Eye (tissue), 1 donor: Measurements from ENCODE around the gene TOMT.

ENCODE experiments used
- DNase-seq: peaks from one replicate; pipeline ENCODE4 v3.0.0-alpha.2; 2015

Gene TOMT

DNA sequence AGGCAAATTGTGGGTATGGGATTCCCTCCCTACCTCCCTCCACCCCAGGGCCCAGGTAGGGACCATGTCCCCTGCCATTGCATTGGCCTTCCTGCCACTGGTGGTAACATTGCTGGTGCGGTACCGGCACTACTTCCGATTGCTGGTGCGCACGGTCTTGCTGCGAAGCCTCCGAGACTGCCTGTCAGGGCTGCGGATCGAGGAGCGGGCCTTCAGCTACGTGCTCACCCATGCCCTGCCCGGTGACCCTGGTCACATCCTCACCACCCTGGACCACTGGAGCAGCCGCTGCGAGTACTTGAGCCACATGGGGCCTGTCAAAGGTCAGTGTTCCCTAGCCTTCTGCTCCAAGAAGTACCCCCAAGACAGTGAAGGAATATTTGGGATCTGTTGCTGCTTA lies at the start of gene TOMT:
TSS of gene TOMT (plus strand) at position 37 of the 400 bp plus-strand sequence. CDS start at position 65, 28 bp downstream.
- DNase-seq, result no peak

DNA sequence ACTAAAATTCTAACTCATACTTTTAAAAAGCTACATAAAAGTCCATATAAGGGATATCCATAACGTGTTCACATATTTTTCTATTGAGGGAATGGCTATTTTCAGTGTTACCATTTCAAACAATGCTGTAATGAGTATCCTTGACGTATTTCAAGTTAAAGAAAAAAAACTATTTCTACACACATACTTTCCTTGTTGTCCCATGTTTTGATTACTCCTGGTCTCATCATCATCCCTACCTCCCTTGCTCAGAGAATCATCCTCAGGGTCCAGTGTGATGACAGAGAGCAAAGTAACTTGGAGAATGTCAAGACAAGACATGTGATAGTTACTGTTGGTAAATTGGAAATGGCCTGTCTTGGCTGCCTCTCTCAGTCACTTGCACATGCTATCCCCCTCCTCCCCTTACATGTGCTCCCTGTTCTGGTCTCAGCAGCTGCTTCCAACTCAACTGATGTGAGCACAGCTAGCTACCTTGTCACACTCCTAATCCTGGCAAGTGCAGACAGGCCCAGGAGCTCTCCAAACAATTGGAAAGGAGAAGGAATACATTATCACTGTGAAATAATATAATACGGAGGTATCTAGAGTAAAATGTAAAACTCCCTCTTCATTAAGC lies 47.2 kb upstream of the TOMT start:
- no peak for DNase-seq

- DNase-seq, result no peak
Observed at GRCh38 chr11:72061739-72062396, 43.9 kb upstream of the TOMT start.

DNA sequence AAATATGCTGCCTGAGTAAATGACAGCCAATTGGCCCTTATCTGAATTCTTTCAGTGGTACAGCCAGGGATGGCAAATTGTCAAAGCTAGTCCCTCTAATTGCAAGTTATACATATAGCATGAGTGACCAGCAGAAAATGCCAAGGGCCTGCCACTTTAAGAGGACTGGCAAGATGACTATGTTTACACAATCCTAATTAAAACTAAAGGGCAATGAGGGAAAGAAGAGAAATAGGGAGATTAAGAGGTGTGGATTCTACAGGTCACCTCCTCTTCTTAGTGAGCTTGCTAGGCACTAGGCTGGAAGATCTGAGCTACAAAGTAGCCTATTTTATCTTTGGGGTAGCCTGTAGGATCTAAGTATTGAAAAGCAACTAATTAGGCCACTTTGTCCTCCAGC lies 38.9 kb upstream of the TOMT start:
- DNase-seq, result no peak

DNA sequence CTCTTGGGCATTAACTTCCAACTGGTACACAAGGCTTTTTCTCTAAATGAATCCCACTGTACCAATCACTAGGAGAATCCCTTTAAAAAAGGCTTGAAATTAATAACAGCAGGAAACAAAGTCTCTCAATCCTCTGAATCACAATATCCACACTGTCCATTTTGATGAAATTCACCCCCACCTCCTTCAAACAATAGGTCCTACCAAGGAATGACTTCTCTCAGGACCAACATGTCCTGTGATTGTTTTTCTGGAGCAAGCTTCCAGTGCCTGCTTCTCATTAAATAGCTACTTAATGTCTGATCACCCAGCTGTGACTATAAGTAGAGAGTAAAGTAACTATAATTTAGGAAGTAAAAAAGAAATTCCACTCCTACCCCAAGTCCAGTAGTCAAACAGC lies 38.5 kb upstream of the TOMT start:
- no peak for DNase-seq

- DNase-seq, result no peak
Observed at GRCh38 chr11:72067676-72068075, 38.0 kb upstream of the TOMT start.

- no peak for DNase-seq
Observed at GRCh38 chr11:72069200-72069599, 36.5 kb upstream of the TOMT start.

DNA sequence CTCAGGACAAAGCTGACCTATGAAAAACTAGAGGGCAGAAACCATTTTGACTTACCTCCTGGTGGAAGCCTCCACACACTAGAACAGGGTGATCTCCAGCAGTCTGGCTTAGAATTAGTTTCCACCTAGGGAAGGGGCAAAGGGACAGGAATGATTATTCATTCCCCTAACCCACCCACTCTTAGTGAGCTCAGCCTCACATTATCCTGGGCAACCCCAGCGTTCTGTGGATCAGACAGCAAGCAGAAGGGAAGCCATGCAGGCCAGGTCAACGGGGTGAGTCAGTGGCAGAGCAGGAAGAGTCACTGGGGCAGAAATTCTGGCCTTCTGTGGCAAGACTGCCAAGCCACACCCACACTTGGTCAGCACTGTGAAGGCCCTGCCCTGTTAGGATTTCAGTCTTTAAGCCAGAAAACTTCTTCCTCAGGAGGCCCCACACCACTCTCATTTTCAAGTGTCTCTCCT lies 35.9 kb upstream of the TOMT start:
- no peak for DNase-seq

GRCh38 chr11:72070491-72070890 lies 35.2 kb upstream of the TOMT start:
- no peak for DNase-seq

DNA sequence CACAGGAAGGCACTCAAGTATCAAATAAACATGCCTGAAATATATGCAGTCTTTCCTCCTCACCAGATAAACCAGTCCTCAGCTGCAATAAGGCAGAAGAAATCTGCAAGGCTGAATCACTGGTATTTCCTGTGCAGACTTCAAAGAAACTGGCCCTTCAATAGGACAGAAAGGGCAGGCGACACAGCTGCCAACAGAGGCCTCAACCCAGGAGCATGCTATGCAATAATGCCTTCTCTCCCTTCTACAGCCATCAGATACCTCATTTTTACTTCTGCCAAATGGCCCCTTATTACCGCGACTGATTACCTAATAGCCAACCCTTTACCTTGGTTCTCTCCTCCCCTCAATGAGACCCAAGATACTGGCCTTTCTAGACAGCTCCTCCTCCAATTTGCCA lies 33.4 kb upstream of the TOMT start:
- DNase-seq, result no peak

DNA sequence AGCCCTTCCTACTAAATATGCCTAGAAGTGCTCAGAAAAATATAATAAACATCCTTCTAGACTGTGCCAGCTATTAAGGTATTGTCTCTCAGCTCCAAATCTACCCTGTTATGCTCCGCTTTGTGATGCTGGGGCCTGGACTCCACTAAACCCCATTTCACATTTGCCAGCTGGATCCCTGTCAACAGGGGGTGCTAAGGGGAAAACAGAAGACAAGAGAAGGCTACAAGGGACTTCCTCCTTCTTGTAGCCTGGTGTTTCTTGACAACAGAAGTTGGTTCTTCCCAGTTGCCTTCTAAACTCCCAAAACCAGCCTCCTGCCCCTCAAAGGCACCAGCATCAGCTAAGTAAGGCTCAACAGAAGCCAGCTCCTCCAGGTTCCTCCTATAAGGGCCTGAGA lies 30.6 kb upstream of the TOMT start:
- DNase-seq, result no peak

GRCh38 chr11:72075756-72076155 lies 30.0 kb upstream of the TOMT start:
- DNase-seq, result no peak

DNA sequence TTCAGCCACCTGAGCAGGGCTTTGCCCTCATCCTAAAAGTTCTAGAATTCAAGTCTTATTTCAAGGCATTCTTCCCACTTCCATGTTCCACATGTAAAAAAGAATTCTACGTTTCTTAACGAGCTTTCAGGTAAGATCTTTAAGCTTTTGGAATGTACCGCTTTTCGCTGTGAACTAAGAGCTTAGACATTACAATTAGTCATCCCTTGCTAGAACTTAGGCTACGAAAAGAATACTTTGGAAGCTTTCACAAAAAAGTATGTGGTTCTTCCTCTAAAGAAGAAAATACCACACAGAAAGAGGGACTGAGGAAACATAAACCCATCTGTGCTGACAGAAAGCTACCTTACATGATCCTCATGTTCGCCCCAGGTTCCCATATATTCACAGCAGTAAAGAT lies 27.2 kb upstream of the TOMT start:
- DNase-seq, result no peak

DNA sequence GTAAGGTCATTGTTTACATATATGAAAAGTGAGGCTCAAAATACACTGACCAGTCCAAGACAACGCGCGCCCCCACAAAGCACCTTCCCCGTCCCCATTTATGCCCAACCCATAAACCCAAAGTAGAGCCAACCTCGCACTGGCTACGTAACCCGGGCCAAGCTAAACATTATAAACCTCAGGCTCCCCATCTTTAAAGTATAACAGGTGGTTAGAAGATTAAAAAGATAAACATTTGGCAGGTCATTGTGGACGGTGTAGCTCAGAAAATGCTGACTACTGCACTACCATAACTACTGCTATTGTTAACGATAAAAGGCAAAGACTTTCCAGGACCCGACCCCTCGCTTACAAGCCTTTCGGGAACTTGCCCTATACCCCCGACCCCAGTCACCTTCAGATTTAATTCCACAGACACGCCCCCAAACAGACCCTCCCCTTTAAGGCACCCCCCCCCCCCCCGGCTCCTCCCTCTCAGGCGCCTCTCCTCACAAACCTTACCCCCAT lies 25.9 kb upstream of the TOMT start:
- DNase-seq, result no peak

DNA sequence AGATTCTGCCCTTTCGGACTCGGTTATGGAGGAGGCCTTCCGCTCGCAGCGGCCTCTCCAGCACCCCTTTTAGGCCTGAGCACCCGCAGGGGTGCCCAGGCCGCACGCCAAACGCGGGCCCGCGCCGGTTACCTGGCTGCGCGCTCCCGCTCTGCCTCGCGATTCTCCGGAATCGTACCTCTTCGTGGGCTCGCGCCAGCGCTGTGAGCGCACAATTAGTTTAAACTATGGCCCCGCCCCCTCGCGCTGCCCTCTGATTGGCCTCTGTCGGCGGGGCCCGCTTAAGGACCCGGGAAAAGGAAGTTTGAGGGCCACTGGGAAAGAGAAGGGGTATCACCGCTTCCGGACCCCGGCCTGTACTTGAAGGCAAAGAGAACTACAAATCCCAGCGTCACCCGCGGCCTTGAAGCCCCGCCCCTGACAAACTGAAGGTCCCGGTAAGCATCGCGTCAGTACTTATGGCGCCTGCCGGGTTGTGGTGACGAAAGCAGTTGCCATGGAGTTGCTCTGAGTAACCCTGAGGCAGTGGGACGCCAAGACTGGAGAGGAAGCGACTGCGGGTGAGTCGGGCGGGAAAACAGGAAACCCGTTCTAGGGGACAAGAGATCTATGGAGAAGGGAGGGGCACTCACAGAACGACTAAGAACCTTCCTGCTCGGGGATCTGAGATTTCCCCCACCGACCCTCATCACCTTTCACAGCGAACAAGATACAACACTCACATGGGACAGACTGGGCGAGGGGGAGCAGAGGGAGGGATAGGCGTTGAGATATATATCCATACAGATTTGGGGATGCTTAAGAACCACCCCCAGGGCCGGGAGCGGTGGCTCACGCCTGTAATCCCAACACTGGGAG lies 25.2 kb upstream of the TOMT start, which contains the start of the genes LRRC51 and NUMA1:
TSS of gene LRRC51 (plus strand) at position 525 of the 858 bp plus-strand sequence. CDS start 8,234 bp downstream, outside the sequence.
TSS of gene NUMA1 (minus strand) at position 217 of the 858 bp plus-strand sequence. CDS start 44,599 bp downstream, outside the sequence.
- peak; percentile 100 for DNase-seq

DNA sequence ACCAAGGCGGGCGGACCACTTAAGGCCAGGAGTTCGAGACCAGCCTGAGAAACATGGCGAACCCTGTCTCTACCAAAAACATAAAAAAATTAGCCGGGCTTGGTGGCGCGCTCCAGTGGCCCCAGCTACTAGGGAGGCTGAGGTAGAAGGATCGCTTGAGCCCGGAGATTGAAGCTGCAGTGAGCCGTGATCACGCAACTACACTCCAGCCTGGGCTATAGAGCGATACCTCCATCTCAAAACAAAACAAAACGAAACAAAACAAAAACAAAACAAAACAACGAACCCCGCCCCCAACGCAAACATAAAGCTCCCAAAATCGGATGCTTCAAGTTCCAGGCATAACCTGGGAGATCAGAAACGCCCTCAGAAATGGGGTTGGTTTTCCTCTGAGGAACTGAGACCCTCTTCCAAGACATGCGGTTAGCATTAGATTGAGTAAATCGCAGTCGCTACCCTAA lies 24.5 kb upstream of the TOMT start:
- DNase-seq, result no peak

- no peak for DNase-seq
Observed at GRCh38 chr11:72081821-72082453, 23.8 kb upstream of the TOMT start.

- DNase-seq, result no peak
Observed at GRCh38 chr11:72083414-72083813, 22.3 kb upstream of the TOMT start.

- DNase-seq, result no peak
Observed at GRCh38 chr11:72084076-72084475, 21.6 kb upstream of the TOMT start.

- DNase-seq, result no peak
Observed at GRCh38 chr11:72084965-72085364, 20.8 kb upstream of the TOMT start.

GRCh38 chr11:72085621-72086351 lies 19.9 kb upstream of the TOMT start:
- DNase-seq, result no peak
